ENCODE data around the gene BAHD1.
"Not testable (repeated sequence)": the region's sequence is repeated elsewhere in the genome, so short reads cannot be mapped to it uniquely, and the experiment has no call there.

GRCh38 chr15:40453941-40454340 is 13.2 kb downstream of the BAHD1 start:
- not testable (repeated sequence) for TF ChIP-seq EP300 (IDR thresholded peaks at IDR 0.05); POLR2A (IDR thresholded peaks at IDR 0.05; ENCODE audit: low read depth); CTCF (IDR thresholded peaks at IDR 0.05); POLR2AphosphoS5 (IDR thresholded peaks at IDR 0.05)
